ENCODE data around the gene WFDC8. TPM values are rescaled to one million over a fixed set of nuclear protein-coding genes. Genes with fewer than 3 reads are reported as not detected.
"Not testable (repeated sequence)": the region's sequence is repeated elsewhere in the genome, so short reads cannot be mapped to it uniquely, and the experiment has no call there.

WFDC8 gene
- total RNA-seq, result not detected

DNA sequence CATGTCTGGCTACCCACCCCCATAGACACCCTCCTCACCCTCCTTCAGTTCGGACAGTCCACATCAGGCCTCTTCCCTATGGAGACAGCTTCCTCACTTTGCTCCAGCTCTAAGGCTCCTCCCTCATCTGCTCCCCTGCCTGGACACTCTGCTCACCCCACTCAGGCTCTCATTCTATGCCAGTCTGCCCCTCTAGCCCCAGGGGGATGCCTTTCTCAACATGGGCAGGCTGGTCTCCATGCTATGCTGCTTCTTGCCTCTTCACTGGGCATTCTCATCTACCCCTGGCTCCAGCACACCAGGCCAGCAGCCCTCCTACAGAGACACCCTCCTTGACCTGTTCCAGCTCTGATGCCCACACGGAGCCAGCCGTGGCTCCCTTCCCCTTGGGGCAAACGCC is at the start of gene WFDC8:
Gene WFDC8, minus strand, starts transcription at position 101 of the 400 bp plus-strand sequence. Its CDS starts 37 bp downstream, at position 64.
- DNase-seq, result no peak

GRCh38 chr20:45626540-45626939 is 47.5 kb upstream of the WFDC8 start:
- no peak for DNase-seq

- DNase-seq, result no peak
Observed at GRCh38 chr20:45621593-45621992, 42.5 kb upstream of the WFDC8 start.

DNA sequence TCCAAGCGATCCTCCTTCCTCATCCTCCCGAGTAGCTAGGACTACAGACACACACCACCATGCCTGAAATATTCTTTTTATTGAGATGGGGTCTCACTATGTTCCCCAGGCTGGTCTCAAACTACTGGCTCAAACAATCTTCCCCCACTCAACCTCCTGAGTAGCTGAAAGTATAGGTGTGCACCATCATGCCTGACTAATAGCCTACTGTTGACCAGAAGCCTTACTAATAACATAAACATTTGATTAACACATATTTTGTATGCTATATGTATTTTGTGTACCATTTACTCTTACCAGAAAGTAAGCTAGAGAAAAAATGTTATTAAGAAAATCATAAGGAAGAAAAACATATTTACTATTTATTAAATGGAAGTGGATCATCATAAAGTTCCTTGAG is 38.5 kb upstream of the WFDC8 start:
- no peak for DNase-seq

DNA sequence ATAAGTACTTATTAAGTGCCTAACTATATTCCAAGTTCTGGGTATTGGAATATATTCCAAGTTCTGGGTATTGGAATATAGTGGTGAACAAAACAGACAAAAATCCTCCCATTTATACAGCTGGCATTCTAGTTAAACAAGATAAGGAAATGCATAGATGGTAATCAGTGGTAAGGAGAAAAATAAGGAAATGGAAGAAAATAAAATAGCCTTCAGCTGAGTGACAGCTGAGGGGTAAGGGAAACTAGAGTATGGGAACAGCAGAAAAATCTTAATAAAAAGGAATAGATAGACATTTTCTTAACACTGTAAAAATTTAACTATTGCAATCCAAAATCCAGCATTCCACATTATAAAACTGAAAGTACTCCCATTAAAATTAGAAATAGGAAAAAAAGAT is 33.2 kb upstream of the WFDC8 start:
- no peak for DNase-seq

GRCh38 chr20:45611054-45611453 is 32.0 kb upstream of the WFDC8 start:
- DNase-seq, result no peak

DNA sequence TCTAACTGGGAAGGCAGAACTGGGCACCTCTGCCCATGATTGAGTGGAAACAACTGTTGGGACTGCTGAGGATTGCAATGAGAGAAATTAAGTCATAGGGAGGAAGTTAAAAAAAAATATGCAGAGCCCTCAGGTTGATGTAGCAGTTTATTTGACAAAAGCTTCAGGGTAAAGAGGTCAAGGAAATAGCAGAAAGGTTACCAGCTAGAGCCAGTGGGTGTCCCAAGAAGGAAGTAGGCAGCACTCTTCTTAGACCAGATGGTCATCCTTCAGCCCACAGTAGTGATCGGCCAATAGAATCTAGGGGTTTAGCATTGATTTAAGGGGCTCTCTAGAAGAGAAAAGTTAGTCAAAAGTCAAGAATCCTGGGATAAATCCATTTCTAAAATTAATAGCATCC is 28.7 kb upstream of the WFDC8 start:
- DNase-seq, result no peak

DNA sequence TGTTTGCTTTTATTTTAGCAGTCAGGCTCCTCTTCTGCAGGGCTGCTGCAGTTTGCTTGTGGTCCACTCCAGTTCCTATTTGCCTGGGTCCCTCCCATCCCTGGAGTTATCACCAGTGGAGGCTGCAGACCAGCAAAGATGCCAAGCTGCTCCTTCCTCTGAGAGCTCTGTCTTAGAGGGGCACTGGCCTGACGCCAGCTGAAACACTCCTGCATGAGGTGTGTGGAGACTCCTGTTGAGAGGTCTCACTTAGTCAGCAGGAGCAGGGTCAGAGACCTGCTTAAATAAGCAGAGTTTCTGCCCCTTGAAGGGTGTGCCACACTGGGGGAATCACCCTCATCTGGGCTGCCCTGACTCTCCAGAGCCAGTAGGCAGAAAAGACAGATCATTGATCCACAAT is 16.2 kb upstream of the WFDC8 start:
- DNase-seq, result no peak

DNA sequence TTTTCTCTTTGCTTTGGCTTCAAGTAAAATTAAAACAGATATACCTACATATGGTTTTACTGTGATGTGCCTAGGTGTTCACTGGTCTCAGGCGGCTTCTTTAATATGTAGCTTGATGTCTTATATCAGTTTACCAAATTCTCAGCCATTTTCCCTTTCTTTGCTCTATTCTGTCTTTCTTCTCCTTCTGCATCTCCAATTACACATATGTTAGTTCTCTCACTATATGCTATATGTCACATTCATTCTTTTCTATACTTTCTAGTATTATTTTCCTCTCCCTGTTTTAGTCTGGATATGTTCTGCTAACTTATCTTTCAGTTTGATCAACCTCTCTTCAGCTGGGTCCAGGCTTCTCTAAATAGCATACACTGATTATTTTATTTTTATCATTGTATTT is 14.4 kb upstream of the WFDC8 start:
- DNase-seq, result no peak

DNA sequence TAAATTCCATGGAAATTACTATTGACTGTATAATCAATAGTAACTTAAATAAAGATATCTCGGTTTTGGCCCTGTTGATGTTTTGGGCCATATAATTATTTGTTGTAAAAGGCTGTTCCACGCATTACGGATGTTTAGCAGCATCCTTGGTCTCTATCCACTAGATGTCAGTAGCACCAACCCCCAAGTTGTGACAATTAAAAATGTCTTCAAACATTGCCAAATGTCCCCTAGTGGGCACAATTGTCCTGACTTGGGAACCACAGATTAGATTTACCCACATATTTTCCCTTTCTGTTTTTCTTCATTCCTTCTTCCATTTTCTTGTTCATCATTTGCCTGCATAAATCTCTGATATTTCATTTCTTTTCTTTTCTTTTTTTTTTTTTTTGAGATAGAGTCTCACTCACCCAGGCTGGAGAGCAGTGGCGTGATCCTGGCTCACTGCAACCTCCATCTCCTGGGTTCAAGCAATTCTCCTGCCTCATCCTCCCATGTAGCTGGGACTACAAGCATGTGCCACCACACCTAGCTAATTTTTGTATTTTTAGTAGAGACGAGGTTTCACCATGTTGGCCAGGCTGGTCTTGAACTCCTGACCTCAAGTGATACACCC is 13.6 kb upstream of the WFDC8 start:
- no peak for DNase-seq

- DNase-seq, result no peak
Observed at GRCh38 chr20:45589725-45590124, 10.6 kb upstream of the WFDC8 start.

- no peak for DNase-seq
Observed at GRCh38 chr20:45588800-45589199, 9.7 kb upstream of the WFDC8 start.

DNA sequence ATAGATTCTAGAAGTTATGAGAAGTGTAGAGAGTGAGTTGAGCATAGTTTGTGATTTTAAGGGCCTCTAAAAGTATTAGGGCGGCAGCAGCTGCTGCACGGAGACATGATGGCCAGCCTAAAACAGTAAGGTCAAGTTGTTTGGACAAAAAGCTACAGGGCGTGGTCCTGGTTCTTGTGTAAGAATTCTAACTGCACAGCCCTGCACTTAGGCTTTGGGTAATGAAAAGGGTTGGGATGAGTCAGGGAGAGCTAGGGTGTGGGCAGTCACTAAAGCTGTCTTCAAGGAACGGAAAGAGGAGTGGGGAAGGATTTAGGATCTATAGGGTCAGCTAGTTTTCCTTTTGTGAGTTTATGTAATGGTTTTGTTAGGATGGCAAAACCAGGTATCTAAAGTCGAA is 6.9 kb upstream of the WFDC8 start:
- not testable (repeated sequence) for DNase-seq

DNA sequence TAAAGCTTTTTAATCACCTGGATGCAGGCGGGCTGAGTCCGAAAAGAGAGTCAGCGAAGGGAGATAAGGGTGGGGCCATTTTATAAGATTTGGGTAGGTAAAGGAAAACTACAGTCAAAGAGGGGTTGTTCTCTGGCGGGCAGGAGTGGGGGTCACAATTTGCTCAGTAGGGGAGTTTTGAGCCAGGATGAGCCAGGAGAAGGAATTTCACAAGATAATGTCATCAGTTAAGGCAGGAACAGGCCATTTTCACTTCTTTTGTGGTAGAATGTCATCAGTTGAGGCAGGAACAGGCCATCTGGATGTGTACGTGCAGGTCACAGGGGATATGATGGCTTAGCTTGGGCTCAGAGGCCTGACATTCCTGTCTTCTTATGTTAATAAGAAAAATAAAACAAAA is 5.2 kb upstream of the WFDC8 start:
- DNase-seq, result not testable (repeated sequence)

DNA sequence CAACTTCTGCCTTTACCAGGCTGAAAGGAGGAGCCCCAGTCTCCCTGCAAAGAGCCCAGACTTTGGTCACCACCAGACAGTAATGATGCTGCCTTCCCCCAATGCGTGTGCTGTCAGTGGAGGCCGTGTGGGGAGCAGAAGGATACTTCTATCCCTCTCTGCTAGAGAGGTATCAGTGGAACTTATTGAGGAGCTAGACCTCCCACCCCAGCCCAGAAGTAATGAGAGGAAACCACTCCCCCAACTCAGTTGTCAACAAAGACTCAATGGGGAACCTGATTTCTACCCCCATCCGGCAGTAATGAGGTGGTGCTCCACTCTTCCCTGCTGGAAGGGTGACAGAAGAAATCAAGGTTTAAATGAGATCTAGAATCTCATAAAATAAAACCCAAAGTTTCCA is 4.4 kb upstream of the WFDC8 start:
- no peak for DNase-seq

GRCh38 chr20:45581702-45582101 is 2.6 kb upstream of the WFDC8 start:
- DNase-seq, result no peak

DNA sequence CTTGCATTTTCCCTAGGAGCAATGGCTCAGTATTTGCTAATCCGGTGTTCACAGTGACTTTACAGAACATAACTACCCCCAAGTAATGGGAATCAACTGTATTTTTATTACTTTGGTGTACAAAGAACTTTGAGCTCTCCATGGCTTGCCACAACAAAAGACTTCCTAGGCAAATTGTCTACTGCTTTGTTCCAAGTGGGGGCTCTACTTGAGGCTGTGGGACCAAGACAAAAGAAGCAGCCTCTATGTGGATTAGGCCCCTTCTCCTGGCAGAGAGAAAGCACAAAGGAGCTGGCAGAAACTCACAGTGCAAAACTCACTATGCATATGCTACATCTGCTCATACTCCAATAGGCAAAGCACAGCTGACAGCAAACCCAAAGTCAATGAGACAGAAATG is 853 bp downstream of the WFDC8 start:
- no peak for DNase-seq

- DNase-seq, result no peak
Observed at GRCh38 chr20:45576995-45577394, 2.1 kb downstream of the WFDC8 start.

GRCh38 chr20:45575931-45576330 is 3.2 kb downstream of the WFDC8 start:
- no peak for DNase-seq

DNA sequence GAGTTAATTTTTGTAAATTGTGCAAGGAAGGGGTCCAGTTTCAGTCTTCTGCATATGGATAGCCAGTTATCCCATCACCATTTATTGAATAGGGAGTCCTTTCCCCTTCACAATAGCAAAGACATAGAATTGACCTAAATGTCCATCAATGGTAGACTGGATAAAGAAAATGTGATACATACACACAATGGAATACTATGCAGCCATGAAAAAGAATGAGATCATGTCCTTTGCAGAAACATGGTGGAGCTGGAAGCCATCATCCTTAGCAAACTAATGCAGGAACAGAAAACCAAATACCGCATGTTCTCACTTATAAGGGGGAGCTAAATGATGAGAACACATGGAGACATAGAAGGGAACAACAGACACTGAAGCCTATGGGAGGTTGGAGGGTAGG is 9.4 kb downstream of the WFDC8 start:
- not testable (repeated sequence) for DNase-seq

DNA sequence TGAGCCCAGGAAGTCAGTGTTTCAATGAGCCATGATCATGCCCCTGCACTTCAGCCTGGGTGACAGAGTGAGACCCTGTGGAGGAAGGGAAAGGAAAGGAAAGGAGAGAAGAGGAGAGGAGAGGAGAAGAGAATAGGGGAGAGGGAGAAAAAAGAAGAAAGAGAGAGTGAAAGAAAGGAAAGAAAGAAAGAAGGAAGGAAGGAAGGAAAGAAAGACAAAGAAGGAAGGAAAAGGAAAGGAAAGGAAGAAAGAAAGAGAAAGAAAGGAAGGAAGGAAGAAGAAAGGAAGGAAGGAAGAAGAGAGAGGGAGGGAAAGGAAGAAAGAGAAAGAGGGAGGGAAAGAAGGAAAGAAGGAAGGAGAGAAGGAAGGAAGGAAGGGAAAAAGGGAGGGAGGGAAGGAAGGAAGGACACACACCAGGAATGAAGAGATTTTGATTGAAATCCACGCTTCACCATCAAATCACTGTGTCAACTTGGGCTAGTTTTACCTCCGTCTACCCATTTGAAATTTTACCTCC is 14.3 kb downstream of the WFDC8 start:
- no peak for DNase-seq

DNA sequence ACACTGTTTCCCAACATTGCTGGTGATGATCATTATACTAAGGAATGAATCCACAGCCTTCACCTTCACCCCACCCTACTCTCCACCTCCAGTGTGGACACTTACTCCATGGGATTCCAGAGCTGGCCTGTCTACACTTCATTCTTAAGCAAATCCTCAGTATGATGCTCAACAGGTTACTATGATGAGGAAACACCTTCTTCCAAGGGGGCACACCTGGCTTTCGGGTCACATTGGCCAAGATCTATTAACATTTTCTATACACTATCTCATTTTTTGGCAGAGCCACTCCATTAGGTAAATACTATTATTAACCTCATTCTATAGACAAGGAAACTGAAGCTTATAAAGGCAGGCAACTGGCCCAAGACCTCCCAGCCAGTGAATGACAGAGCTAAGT is 23.9 kb downstream of the WFDC8 start:
- no peak for DNase-seq

DNA sequence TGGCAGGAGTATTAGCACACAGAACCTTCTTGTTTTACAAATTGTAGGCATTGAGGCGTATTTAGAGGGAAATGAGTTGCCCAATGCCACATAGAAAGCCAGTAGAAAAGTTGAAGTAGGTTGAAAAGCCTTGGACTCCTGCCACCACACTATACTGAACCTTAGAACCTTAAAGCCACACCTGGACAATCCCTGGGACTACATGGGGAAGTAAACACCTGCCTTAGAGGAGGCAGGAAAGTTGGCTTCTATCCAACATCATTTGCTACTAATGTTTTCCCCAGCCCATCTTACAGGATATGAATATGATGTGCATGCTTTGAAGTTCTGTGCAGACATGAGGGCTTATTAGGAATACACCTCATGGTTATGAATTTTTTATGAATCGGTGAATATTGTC is 26.6 kb downstream of the WFDC8 start:
- no peak for DNase-seq

- no peak for DNase-seq
Observed at GRCh38 chr20:45550765-45551164, 28.3 kb downstream of the WFDC8 start.

- DNase-seq, result no peak
Observed at GRCh38 chr20:45548410-45548809, 30.7 kb downstream of the WFDC8 start.

All from occipital lobe (tissue), 2 donors.